Measurements from ENCODE around the gene DOCK2. TPM values are rescaled to one million over a fixed set of nuclear protein-coding genes. Genes with fewer than 3 reads are reported as not detected.

Gene DOCK2
- total RNA-seq, 1 donor from 2014 or later: 11.5 TPM

Small RNAs within 50 kb of the gene (small RNA-seq; reads per million reads assigned to genes)
- not detected for gene MIR378E (ENCODE audit: low replicate concordance)

Other genes with a start within 250 kb of the DOCK2 start
- 15.0 TPM for gene SPDL1, start 53.5 kb upstream of the DOCK2 start, total RNA-seq